Smooth muscle cell (in vitro differentiated cells): Measurements from ENCODE around the gene LRCOL1. TPM values are rescaled to one million over a fixed set of nuclear protein-coding genes. Genes with fewer than 3 reads are reported as not detected.

Source experiments
- DNase-seq: peaks from one replicate; lab custom pipeline; 2025; ENCODE audit not compliant: unreplicated experiment; lab: John Stamatoyannopoulos, UW
- H2AFZ ChIP-seq: fragments of 200-600 bp; sonication (generic); 2 replicates; pipeline ENCODE4 v1.6.0; 2016; ENCODE audit warnings: antibody characterized with exemption, low read depth, mild to moderate bottlenecking
- H3F3A ChIP-seq: fragments of 200-600 bp; sonication (generic); 2 replicates; pipeline ENCODE4 v1.6.0; 2017; ENCODE audit warnings: antibody characterized with exemption, low read depth
- H3K27ac ChIP-seq: fragments of 200-600 bp; sonication (generic); 2 replicates; pipeline ENCODE4 v1.5.1; 2016; ENCODE audit warnings: low read depth, mild to moderate bottlenecking
- H3K27me3 ChIP-seq: fragments of 200-600 bp; sonication (generic); 2 replicates; pipeline ENCODE4 v1.6.1; 2016; ENCODE audit warnings: low read depth, mild to moderate bottlenecking
- H3K36me3 ChIP-seq: fragments of 200-600 bp; sonication (generic); 2 replicates; pipeline ENCODE4 v1.5.1; 2016; ENCODE audit warnings: low read depth
- H3K4me1 ChIP-seq: fragments of 200-600 bp; sonication (generic); 2 replicates; pipeline ENCODE4 v1.5.1; 2016; ENCODE audit warnings: low read depth
- H3K4me2 ChIP-seq: fragments of 200-600 bp; sonication (generic); 2 replicates; pipeline ENCODE4 v1.6.0; 2016; ENCODE audit warnings: mild to moderate bottlenecking
- H3K4me3 ChIP-seq: fragments of 200-600 bp; sonication (generic); 2 replicates; pipeline ENCODE4 v1.5.1; 2016; ENCODE audit warnings: mild to moderate bottlenecking
- H3K79me2 ChIP-seq: fragments of 200-600 bp; sonication (generic); 2 replicates; pipeline ENCODE4 v1.6.0; 2016; ENCODE audit warnings: low read depth, mild to moderate bottlenecking
- H3K9ac ChIP-seq: fragments of 200-600 bp; sonication (generic); 2 replicates; pipeline ENCODE4 v1.6.0; 2016; ENCODE audit warnings: low read depth
- H3K9me3 ChIP-seq: fragments of 200-600 bp; sonication (generic); replicated peaks from 2 replicates; pipeline ENCODE4 v1.5.1; 2016; ENCODE audit warnings: low read depth
- H4K20me1 ChIP-seq: fragments of 200-600 bp; sonication (generic); 2 replicates; pipeline ENCODE4 v1.6.0; 2016; ENCODE audit warnings: low read depth
- CTCF ChIP-seq: fragments of 200-600 bp; sonication (generic); IDR thresholded peaks from 2 replicates; pipeline ENCODE4 v1.5.1; 2017; ENCODE audit warnings: borderline replicate concordance, mild to moderate bottlenecking, antibody characterized with exemption; ENCODE audit not compliant: insufficient read depth, poor library complexity, severe bottlenecking
- WGBS: methylation state at CpG from one replicate; pipeline ENCODE4 v1.1.7; 2016; ENCODE audit warnings: low lambda C conversion rate; 5-methylcytosine and 5-hydroxymethylcytosine counted together
- polyA plus RNA-seq: library from polyadenylated mRNA; unstranded; fragments of >200 nt; fragmentation: Nextera tagmentation; extraction: Ambion mirVana; gene quantifications from 2 replicates; pipeline ENCODE4 v1.2.1, GENCODE V29; 2016
- total RNA-seq: library from RNA; depleted of rRNA; stranded (reverse); fragments of >200 nt; gene quantifications from 2 replicates; pipeline ENCODE4 v1.2.3, GENCODE V29; 2014

LRCOL1 gene
- total and polyA plus RNA-seq, 2 experiments from 2014 or later, result not detected

- 97% methylated on average over 39 of the region's 39 CpGs for WGBS
- Histone ChIP-seq H2AFZ (no peak overlapping the region), H3K9me3 (no peaks in the 10 kb centered on the region), H3K4me1 (no peaks in the 10 kb centered on the region), H3K9ac (no peak overlapping the region), H3F3A (no peaks in the 10 kb centered on the region), H4K20me1 (peaks cover 6% of the 10 kb centered on the region), H3K36me3 (no peaks in the 10 kb centered on the region), H3K27me3 (no peaks in the 10 kb centered on the region), H3K4me3 (no peak overlapping the region), H3K27ac (no peak overlapping the region), H3K79me2 (no peaks in the 10 kb centered on the region), H3K4me2 (no peak overlapping the region)
- TF ChIP-seq CTCF, result no peak
- DNase-seq, result no peak
These were observed 35.9 kb downstream of the LRCOL1 start for GRCh38 chr12:132574271-132574996.

GRCh38 chr12:132572801-132573760 lies 37.3 kb downstream of the LRCOL1 start:
- Histone ChIP-seq H3K79me2 (no peaks in the 10 kb centered on the region), H2AFZ (no peak overlapping the region), H4K20me1 (peaks cover 4% of the 10 kb centered on the region), H3K27ac (no peak overlapping the region), H3K36me3 (no peaks in the 10 kb centered on the region), H3F3A (no peaks in the 10 kb centered on the region), H3K27me3 (no peaks in the 10 kb centered on the region), H3K4me2 (no peak overlapping the region), H3K4me1 (no peaks in the 10 kb centered on the region), H3K9me3 (no peaks in the 10 kb centered on the region), H3K9ac (no peak overlapping the region), H3K4me3 (no peak overlapping the region)
- no peak for TF ChIP-seq CTCF
- no peak for DNase-seq
- 94% methylated on average over 36 of the region's 36 CpGs for WGBS

- no peak for DNase-seq
- H3F3A ChIP-seq, result no peaks in the 10 kb centered on the region
- H3K4me1 ChIP-seq, result no peaks in the 10 kb centered on the region
- no peaks in the 10 kb centered on the region for H3K79me2 ChIP-seq
- H3K27ac ChIP-seq, result no peak overlapping the region
- H4K20me1 ChIP-seq, result peaks cover 12% of the 10 kb centered on the region
- H3K9me3 ChIP-seq, result no peaks in the 10 kb centered on the region
- no peak for TF ChIP-seq CTCF
- H3K4me2 ChIP-seq, result no peak overlapping the region
- no peak overlapping the region for H3K9ac ChIP-seq
- no peak overlapping the region for H2AFZ ChIP-seq
- no peaks in the 10 kb centered on the region for H3K36me3 ChIP-seq
- no peaks in the 10 kb centered on the region for H3K27me3 ChIP-seq
- H3K4me3 ChIP-seq, result no peak overlapping the region
- WGBS, result 83% methylated on average over 15 of the region's 26 CpGs
These were observed 38.3 kb downstream of the LRCOL1 start for GRCh38 chr12:132572106-132572505.
